ENCODE measurements around the gene GPS1.

GRCh38 chr17:82008258-82008940, 43.3 kb upstream of the GPS1 start:
- no peak for TF ChIP-seq CTCF (conservative IDR thresholded peaks at IDR 0.05; ENCODE audit: low read length)
- no peak for TF ChIP-seq EZH2phosphoT487 (IDR thresholded peaks at IDR 0.05; ENCODE audit: borderline replicate concordance)
